Liver (tissue), 9 donors: Measurements from ENCODE around the gene GRIP1. TPM values are rescaled to one million over a fixed set of nuclear protein-coding genes. Genes with fewer than 3 reads are reported as not detected.

Experiments used
- DNase-seq: peaks from one replicate; pipeline ENCODE4 v3.0.0-alpha.2; 2017; ENCODE audit warnings: low spot score
- H3K27ac ChIP-seq, 2 donors: one replicate each; pipeline ENCODE4 v1.7.0; 2013; ENCODE audit warnings: inconsistent platforms in 2 of 2, low read length in 2 of 2, control low read depth in 1 of 2, low read depth in 1 of 2, mild to moderate bottlenecking in 1 of 2
- H3K27me3 ChIP-seq, 4 donors: one replicate each; pipeline versions ENCODE4 v1.6.1 to v1.7.0; 2013; ENCODE audit warnings: low read length in 3 of 4, inconsistent platforms in 1 of 4, mild to moderate bottlenecking in 1 of 4, moderate library complexity in 1 of 4; ENCODE audit not compliant: control insufficient read depth in 4 of 4, insufficient read depth in 4 of 4
- H3K36me3 ChIP-seq, 4 donors: one replicate each; pipeline versions ENCODE4 v1.6.1 to v1.7.0; 2013; ENCODE audit warnings: low read length in 3 of 4, mild to moderate bottlenecking in 3 of 4, low read depth in 1 of 4, moderate library complexity in 1 of 4; ENCODE audit not compliant: control insufficient read depth in 4 of 4, insufficient read depth in 3 of 4
- H3K4me1 ChIP-seq, 4 donors: one replicate each; pipeline versions ENCODE4 v1.6.1 to v1.7.0; 2013; ENCODE audit warnings: low read length in 3 of 4, mild to moderate bottlenecking in 3 of 4, moderate library complexity in 1 of 4; ENCODE audit not compliant: control insufficient read depth in 4 of 4, insufficient read depth in 4 of 4
- H3K4me3 ChIP-seq, 3 donors: one replicate each; pipeline versions ENCODE4 v1.6.1 to v1.7.0; 2013; ENCODE audit warnings: low read length in 3 of 3, control low read depth in 1 of 3, low read depth in 1 of 3, mild to moderate bottlenecking in 1 of 3
- H3K9ac ChIP-seq, 2 donors: one replicate each; pipeline ENCODE4 v1.7.0; 2013; ENCODE audit warnings: low read length in 2 of 2, mild to moderate bottlenecking in 2 of 2, moderate library complexity in 2 of 2, control low read depth in 1 of 2, low read depth in 1 of 2
- H3K9me3 ChIP-seq, 4 donors: one replicate each; pipeline versions ENCODE4 v1.6.1 to v1.7.0; 2013; ENCODE audit warnings: low read length in 3 of 4; ENCODE audit not compliant: control insufficient read depth in 4 of 4
- EGR1 ChIP-seq, 2 donors: IDR thresholded peaks; 2 replicates each; pipeline ENCODE4 v1.6.1; 2016 to 2018; ENCODE audit warnings: antibody characterized with exemption in 2 of 2, low read depth in 2 of 2
- FOXA2 ChIP-seq: IDR thresholded peaks from 2 replicates; pipeline ENCODE4 v1.6.1; 2016; ENCODE audit warnings: antibody characterized with exemption
- GABPA ChIP-seq, 2 donors: IDR thresholded peaks in 1 of 2; conservative IDR thresholded peaks in 1 of 2; 2 replicates each; pipeline ENCODE4 v1.6.1; 2016; ENCODE audit warnings: antibody characterized with exemption in 2 of 2, mild to moderate bottlenecking in 1 of 2, moderate library complexity in 1 of 2
- HNF4A ChIP-seq, 2 donors: conservative IDR thresholded peaks; 2 replicates each; pipeline ENCODE4 v1.6.1; 2016; ENCODE audit warnings: antibody characterized with exemption in 2 of 2, mild to moderate bottlenecking in 2 of 2
- HNF4G ChIP-seq: IDR thresholded peaks from 2 replicates; pipeline ENCODE4 v1.6.1; 2016; ENCODE audit warnings: antibody characterized with exemption
- JUND ChIP-seq, 2 donors: IDR thresholded peaks; 2 replicates each; pipeline ENCODE4 v1.6.1; 2016; ENCODE audit warnings: antibody characterized with exemption in 2 of 2
- NR2F2 ChIP-seq: IDR thresholded peaks from 2 replicates; pipeline ENCODE4 v1.6.1; 2016; ENCODE audit warnings: antibody characterized with exemption
- RAD21 ChIP-seq, 2 donors: IDR thresholded peaks; 2 replicates each; pipeline ENCODE4 v1.6.1; 2016; ENCODE audit warnings: antibody characterized with exemption in 2 of 2, mild to moderate bottlenecking in 2 of 2
- RXRA ChIP-seq, 2 donors: IDR thresholded peaks; 2 replicates each; pipeline ENCODE4 v1.6.1; 2017 to 2018; ENCODE audit warnings: antibody characterized with exemption in 2 of 2, mild to moderate bottlenecking in 1 of 2
- SP1 ChIP-seq: IDR thresholded peaks from 2 replicates; pipeline ENCODE4 v1.6.1; 2018; ENCODE audit warnings: antibody characterized with exemption, mild to moderate bottlenecking
- TAF1 ChIP-seq: conservative IDR thresholded peaks from 2 replicates; pipeline ENCODE4 v1.6.1; 2016; ENCODE audit warnings: antibody characterized with exemption, mild to moderate bottlenecking
- YY1 ChIP-seq: IDR thresholded peaks from 2 replicates; pipeline ENCODE4 v1.6.1; 2016; ENCODE audit warnings: antibody characterized with exemption, mild to moderate bottlenecking
- WGBS: extraction: QIAGEN DNeasy Blood & Tissue Kit; methylation state at CpG from one replicate; pipeline ENCODE4 v1.1.7; 2013; 5-methylcytosine and 5-hydroxymethylcytosine counted together
- polyA plus RNA-seq, 2 donors: library from polyadenylated mRNA; stranded (reverse) in 1 of 2; unstranded in 1 of 2; fragments of 200-250 nt in 1 of 2; fragments of >200 nt in 1 of 2; fragmentation: Nextera tagmentation in 1 of 2; extraction: Ambion mirVana in 1 of 2; gene quantifications; one replicate each; pipeline versions ENCODE4 v1.2.1 to v1.2.3, GENCODE V29; 2013 to 2015
- total RNA-seq, 2 donors: library from RNA; depleted of rRNA; stranded (reverse); fragments of >200 nt; gene quantifications; one replicate each; pipeline ENCODE4 v1.2.3, GENCODE V29; 2014
- TF ChIP-seq, protein P1 (sequence below): IDR thresholded peaks from 2 replicates; pipeline ENCODE4 v1.6.1; 2016; ENCODE audit warnings: antibody characterized with exemption
- TF ChIP-seq, protein P2 (sequence below): IDR thresholded peaks from 2 replicates; pipeline ENCODE4 v1.6.1; 2016; ENCODE audit warnings: antibody characterized with exemption
- TF ChIP-seq, protein P3 (sequence below): fragments of 150-350 bp; IDR thresholded peaks from 2 replicates; pipeline ENCODE4 v1.5.1; 2017; ENCODE audit warnings: improper control_type of control experiment, low read depth, low read length; ENCODE audit not compliant: missing input control
- TF ChIP-seq, protein P4 (sequence below): IDR thresholded peaks from 2 replicates; pipeline ENCODE4 v1.6.1; 2016; ENCODE audit warnings: antibody characterized with exemption
- donor health status: healthy.
- donor health status: healthy.
- donor health status: healthy.
- donor health status: healthy.
- donor health status: healthy.

Gene GRIP1
- total and polyA plus RNA-seq, 4 donors = 0.05 to 1.5 (median 0.24) TPM

DNA sequence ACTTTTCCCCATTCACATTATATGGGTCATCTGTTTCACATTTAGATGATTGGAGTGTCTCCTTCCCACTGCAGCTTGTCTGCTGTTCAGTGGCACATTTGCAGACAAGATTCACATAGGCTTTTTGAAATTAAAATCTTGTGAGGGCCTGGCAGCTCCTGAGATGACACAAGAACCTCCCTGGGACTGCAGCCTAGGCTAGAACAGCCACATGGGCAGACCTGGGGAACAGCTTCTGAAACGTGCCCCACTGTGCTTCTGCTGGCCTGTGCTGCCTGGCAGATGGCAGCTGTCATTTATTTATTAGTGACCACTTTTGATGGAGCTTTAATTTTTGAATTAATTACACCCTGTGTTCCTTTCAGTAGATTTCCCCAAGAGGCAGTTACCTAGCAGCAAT lies 137.4 kb downstream of the GRIP1 start:
- H3K9me3 ChIP-seq = no peaks in the 10 kb centered on the region
- no peak overlapping the region for H3K9ac ChIP-seq
- TF ChIP-seq GABPA (IDR thresholded peaks at IDR 0.05 in 1 of 2, conservative IDR thresholded peaks at IDR 0.05 in 1 of 2) (no peak), HNF4G (no peak), JUND (IDR thresholded peaks at IDR 0.05) (no peak), FOXA2 (no peak), HNF4A (conservative IDR thresholded peaks at IDR 0.05) (no peak), RXRA (IDR thresholded peaks at IDR 0.05) (no peak)
- TF ChIP-seq, protein P1, sequence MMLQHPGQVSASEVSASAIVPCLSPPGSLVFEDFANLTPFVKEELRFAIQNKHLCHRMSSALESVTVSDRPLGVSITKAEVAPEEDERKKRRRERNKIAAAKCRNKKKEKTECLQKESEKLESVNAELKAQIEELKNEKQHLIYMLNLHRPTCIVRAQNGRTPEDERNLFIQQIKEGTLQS = no peak
- TF ChIP-seq, protein P2, sequence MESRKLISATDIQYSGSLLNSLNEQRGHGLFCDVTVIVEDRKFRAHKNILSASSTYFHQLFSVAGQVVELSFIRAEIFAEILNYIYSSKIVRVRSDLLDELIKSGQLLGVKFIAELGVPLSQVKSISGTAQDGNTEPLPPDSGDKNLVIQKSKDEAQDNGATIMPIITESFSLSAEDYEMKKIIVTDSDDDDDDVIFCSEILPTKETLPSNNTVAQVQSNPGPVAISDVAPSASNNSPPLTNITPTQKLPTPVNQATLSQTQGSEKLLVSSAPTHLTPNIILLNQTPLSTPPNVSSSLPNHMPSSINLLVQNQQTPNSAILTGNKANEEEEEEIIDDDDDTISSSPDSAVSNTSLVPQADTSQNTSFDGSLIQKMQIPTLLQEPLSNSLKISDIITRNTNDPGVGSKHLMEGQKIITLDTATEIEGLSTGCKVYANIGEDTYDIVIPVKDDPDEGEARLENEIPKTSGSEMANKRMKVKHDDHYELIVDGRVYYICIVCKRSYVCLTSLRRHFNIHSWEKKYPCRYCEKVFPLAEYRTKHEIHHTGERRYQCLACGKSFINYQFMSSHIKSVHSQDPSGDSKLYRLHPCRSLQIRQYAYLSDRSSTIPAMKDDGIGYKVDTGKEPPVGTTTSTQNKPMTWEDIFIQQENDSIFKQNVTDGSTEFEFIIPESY = no peak
- TF ChIP-seq, protein P3, sequence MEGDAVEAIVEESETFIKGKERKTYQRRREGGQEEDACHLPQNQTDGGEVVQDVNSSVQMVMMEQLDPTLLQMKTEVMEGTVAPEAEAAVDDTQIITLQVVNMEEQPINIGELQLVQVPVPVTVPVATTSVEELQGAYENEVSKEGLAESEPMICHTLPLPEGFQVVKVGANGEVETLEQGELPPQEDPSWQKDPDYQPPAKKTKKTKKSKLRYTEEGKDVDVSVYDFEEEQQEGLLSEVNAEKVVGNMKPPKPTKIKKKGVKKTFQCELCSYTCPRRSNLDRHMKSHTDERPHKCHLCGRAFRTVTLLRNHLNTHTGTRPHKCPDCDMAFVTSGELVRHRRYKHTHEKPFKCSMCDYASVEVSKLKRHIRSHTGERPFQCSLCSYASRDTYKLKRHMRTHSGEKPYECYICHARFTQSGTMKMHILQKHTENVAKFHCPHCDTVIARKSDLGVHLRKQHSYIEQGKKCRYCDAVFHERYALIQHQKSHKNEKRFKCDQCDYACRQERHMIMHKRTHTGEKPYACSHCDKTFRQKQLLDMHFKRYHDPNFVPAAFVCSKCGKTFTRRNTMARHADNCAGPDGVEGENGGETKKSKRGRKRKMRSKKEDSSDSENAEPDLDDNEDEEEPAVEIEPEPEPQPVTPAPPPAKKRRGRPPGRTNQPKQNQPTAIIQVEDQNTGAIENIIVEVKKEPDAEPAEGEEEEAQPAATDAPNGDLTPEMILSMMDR = no peak
- H3K27ac ChIP-seq = no peak overlapping the region
- WGBS = 55% methylated on average over 1 of the region's 1 CpG
- H3K4me1 ChIP-seq = no peaks in the 10 kb centered on the region
- H3K4me3 ChIP-seq = no peak overlapping the region
- H3K36me3 ChIP-seq = no peaks in the 10 kb centered on the region
- DNase-seq = no peak
- H3K27me3 ChIP-seq = no peaks in the 10 kb centered on the region

DNA sequence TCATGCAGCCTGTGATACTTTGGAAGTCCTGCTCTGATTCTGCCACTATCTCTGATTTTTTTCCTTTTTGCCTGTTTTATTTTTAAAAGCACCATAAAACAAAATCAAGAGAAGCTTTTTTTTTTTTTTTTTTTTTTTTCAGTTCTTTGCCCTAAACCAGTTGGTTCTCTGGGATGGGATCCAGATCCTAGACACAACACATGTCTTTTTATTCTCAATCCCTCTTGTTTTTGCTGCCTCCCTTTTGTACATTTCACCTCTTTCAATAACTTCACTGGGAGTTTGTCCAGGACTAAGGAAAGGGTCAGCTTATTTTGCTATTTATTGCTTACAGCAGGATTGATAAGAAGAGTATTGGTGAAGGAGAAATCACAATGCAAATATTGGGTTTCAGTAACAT lies 139.4 kb downstream of the GRIP1 start:
- Histone ChIP-seq H3K9me3 (no peaks in the 10 kb centered on the region), H3K4me3 (no peak overlapping the region), H3K27me3 (no peaks in the 10 kb centered on the region), H3K9ac (no peak overlapping the region), H3K4me1 (no peaks in the 10 kb centered on the region), H3K36me3 (no peaks in the 10 kb centered on the region), H3K27ac (no peak overlapping the region)
- DNase-seq = no peak
- TF ChIP-seq YY1 (no peak), FOXA2 (no peak), SP1 (no peak)

DNA sequence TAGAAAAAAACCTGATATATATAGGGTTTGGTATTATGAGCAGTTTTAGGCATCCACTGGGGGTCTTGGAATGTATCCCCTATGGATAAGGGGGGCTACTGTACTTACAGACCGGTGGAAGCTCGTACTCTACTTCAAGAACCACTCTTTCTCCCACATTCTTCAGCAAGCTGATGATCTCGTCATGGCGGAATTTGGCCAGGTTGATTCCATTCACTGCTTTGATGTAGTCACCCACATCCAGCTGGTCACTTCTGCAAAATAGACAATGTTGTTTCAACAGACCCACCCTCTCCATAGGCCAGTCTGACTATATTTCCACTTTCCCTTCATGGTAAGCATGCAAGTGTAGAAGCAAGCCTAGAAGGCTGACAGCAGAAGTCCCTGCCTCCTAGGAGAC lies 139.9 kb downstream of the GRIP1 start:
- no peaks in the 10 kb centered on the region for H3K27me3 ChIP-seq
- H3K9me3 ChIP-seq = no peaks in the 10 kb centered on the region
- TF ChIP-seq HNF4A (conservative IDR thresholded peaks at IDR 0.05) (no peak), NR2F2 (no peak), RXRA (IDR thresholded peaks at IDR 0.05) (no peak), EGR1 (IDR thresholded peaks at IDR 0.05; ENCODE audit: low read depth in 2 of 2) (no peak), GABPA (IDR thresholded peaks at IDR 0.05 in 1 of 2, conservative IDR thresholded peaks at IDR 0.05 in 1 of 2) (no peak), FOXA2 (no peak), RAD21 (IDR thresholded peaks at IDR 0.05) (no peak), TAF1 (no peak)
- TF ChIP-seq, protein P4, sequence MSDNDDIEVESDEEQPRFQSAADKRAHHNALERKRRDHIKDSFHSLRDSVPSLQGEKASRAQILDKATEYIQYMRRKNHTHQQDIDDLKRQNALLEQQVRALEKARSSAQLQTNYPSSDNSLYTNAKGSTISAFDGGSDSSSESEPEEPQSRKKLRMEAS = no peak
- H3K36me3 ChIP-seq = no peaks in the 10 kb centered on the region
- WGBS = 92% methylated on average over 4 of the region's 4 CpGs
- H3K9ac ChIP-seq = no peak overlapping the region
- no peak for DNase-seq
- no peaks in the 10 kb centered on the region for H3K4me1 ChIP-seq
- H3K27ac ChIP-seq = no peak overlapping the region
- no peak overlapping the region for H3K4me3 ChIP-seq
